GM04503 (cell line): ENCODE results near the gene KRTCAP2.
"Not testable (repeated sequence)": the region's sequence is repeated elsewhere in the genome, so short reads cannot be mapped to it uniquely, and the experiment has no call there.

ENCODE experiments used
- DNase-seq: peaks from one replicate; pipeline ENCODE4 v3.0.0-alpha.2; 2012; ENCODE audit warnings: low read depth

Gene KRTCAP2

GRCh38 chr1:155168456-155169210 lies 4.5 kb downstream of the KRTCAP2 start:
- no peak for DNase-seq

- DNase-seq = not testable (repeated sequence)
These were observed 5.0 kb downstream of the KRTCAP2 start for GRCh38 chr1:155168105-155168445.

- peak; percentile 18 for DNase-seq
These were observed 5.7 kb downstream of the KRTCAP2 start for GRCh38 chr1:155167166-155168104.

- no peak for DNase-seq
These were observed 6.5 kb downstream of the KRTCAP2 start for GRCh38 chr1:155166471-155167165.

GRCh38 chr1:155166051-155166470 lies 7.0 kb downstream of the KRTCAP2 start:
- no peak for DNase-seq

GRCh38 chr1:155164625-155165024 lies 8.5 kb downstream of the KRTCAP2 start:
- not testable (repeated sequence) for DNase-seq

- DNase-seq = not testable (repeated sequence)
These were observed 9.3 kb downstream of the KRTCAP2 start for GRCh38 chr1:155163785-155164184.

- not testable (repeated sequence) for DNase-seq
These were observed 10.5 kb downstream of the KRTCAP2 start for GRCh38 chr1:155162631-155163030.

- DNase-seq = no peak
These were observed 13.0 kb downstream of the KRTCAP2 start for GRCh38 chr1:155160128-155160527.

GRCh38 chr1:155158991-155159390 lies 14.1 kb downstream of the KRTCAP2 start:
- DNase-seq = no peak

- not testable (repeated sequence) for DNase-seq
These were observed 17.0 kb downstream of the KRTCAP2 start for GRCh38 chr1:155155996-155156643.

GRCh38 chr1:155145491-155145890 lies 27.6 kb downstream of the KRTCAP2 start:
- DNase-seq = no peak

GRCh38 chr1:155141749-155142148 lies 31.4 kb downstream of the KRTCAP2 start:
- no peak for DNase-seq

- DNase-seq = no peak
These were observed 32.5 kb downstream of the KRTCAP2 start for GRCh38 chr1:155140630-155140953.

GRCh38 chr1:155139895-155140629 lies 33.0 kb downstream of the KRTCAP2 start, which contains the start of gene DPM3:
DPM3 (minus strand) TSS chr1:155140531; CDS start chr1:155140240, 291 bp downstream.
- no peak for DNase-seq

GRCh38 chr1:155137154-155137949 lies 35.8 kb downstream of the KRTCAP2 start:
- DNase-seq = no peak

- no peak for DNase-seq
These were observed 36.4 kb downstream of the KRTCAP2 start for GRCh38 chr1:155136748-155137147.

- DNase-seq = peak; percentile 53
These were observed 37.6 kb downstream of the KRTCAP2 start, which contains the start of gene SLC50A1 for GRCh38 chr1:155135415-155136028. SLC50A1 (plus strand) TSS chr1:155135852; CDS start chr1:155135912, 60 bp downstream.

- peak; percentile 71 for DNase-seq
These were observed 38.2 kb downstream of the KRTCAP2 start for GRCh38 chr1:155134880-155135414.
